SK-N-MC (cell line): ENCODE data around the gene SEMA4D.

Source experiments
- EZH2 ChIP-seq: fragments of 200-600 bp; sonication (generic); IDR thresholded peaks from one replicate; pipeline ENCODE4 v1.6.1; 2017; ENCODE audit warnings: antibody characterized with exemption
- FOXP2 ChIP-seq: optimal IDR thresholded peaks from 2 replicates; pipeline ENCODE3; 2011; ENCODE audit warnings: mild to moderate bottlenecking, moderate library complexity; ENCODE audit not compliant: insufficient read depth; ENCODE audit errors: extremely low read length, control extremely low read depth
- POLR2AphosphoS5 ChIP-seq: IDR thresholded peaks from 2 replicates; pipeline ENCODE4 v1.6.1; 2012; ENCODE audit warnings: mild to moderate bottlenecking, low read depth, low read length, borderline replicate concordance

- TF ChIP-seq EZH2: no peak
- no peak for TF ChIP-seq POLR2AphosphoS5
- TF ChIP-seq FOXP2: no peak
These were observed 1.2 kb downstream of the SEMA4D start for GRCh38 chr9:89496645-89497256.
